Activated naive CD8-positive, alpha-beta T cell treated with anti-CD3 and anti-CD28 coated beads, Interleukin-2, amount 50 U/mL, for 24 hours (primary cell): Measurements from ENCODE around the gene ACTR1A.
A peak's percentile ranks its signal among the peaks of the same experiment; 100 is the strongest.

Source experiments
- ATAC-seq: fragments of 150-1000 bp; cut with Tn5 transposase; one replicate; pipeline ENCODE4 v1.10.0; 2021
- DNase-seq: peaks from one replicate; pipeline ENCODE4 v3.0.0; 2021
- H3K27ac Mint-ChIP-seq: one replicate; pipeline ENCODE4 v1.8.0; 2021; ENCODE audit warnings: mild to moderate bottlenecking, mixed read lengths
- H3K27me3 Mint-ChIP-seq: one replicate; pipeline ENCODE4 v1.8.0; 2021; ENCODE audit warnings: mixed read lengths
- H3K36me3 Mint-ChIP-seq: one replicate; pipeline ENCODE4 v1.8.0; 2021; ENCODE audit warnings: low read depth, mixed read lengths
- H3K4me1 Mint-ChIP-seq: one replicate; pipeline ENCODE4 v1.8.0; 2021; ENCODE audit warnings: mixed read lengths
- H3K4me3 Mint-ChIP-seq: one replicate; pipeline ENCODE4 v1.8.0; 2021; ENCODE audit warnings: mild to moderate bottlenecking, moderate library complexity, mixed read lengths
- H3K9me3 Mint-ChIP-seq: one replicate; pipeline ENCODE4 v1.8.0; 2021; ENCODE audit warnings: mixed read lengths

Gene ACTR1A

GRCh38 chr10:102527546-102527945 is 25.0 kb upstream of the ACTR1A start:
- ATAC-seq (no peak), DNase-seq (no peak)
- peaks cover 3% of the 10 kb centered on the region for H3K36me3 Mint-ChIP-seq

DNA sequence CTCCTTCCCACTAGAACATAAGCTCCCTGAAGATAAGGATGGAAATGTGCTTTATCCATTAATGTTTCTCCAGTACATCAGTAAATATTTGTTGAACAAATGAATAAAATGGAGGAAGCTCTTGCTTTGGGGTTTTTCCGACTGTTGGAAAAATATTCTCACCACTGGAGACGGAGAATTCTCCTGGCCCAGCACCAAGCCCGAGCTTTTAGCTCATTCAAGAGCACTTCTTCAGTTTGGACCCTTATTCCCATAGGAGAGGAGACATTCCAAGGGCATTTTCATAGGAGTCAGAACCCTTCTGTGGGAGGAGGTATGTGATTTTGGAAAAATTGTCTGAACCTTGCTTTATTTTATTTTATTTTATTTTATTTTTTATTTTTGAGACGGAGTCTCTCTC is 22.2 kb upstream of the ACTR1A start:
- no peak for ATAC-seq
- H3K27ac Mint-ChIP-seq = no peak overlapping the region

More at GRCh38 chr10:102527546-102527945, 25.0 kb upstream of the ACTR1A start:
- peaks cover 2% of the 10 kb centered on the region for H3K4me1 Mint-ChIP-seq
- no peak overlapping the region for H3K4me3 Mint-ChIP-seq
- no peak overlapping the region for H3K27ac Mint-ChIP-seq
- no peaks in the 10 kb centered on the region for H3K9me3 Mint-ChIP-seq
- no peaks in the 10 kb centered on the region for H3K27me3 Mint-ChIP-seq

GRCh38 chr10:102523250-102524029 is 20.9 kb upstream of the ACTR1A start:
- Mint-ChIP-seq H3K27me3 (no peaks in the 10 kb centered on the region), H3K4me3 (no peak overlapping the region), H3K4me1 (peaks cover 2% of the 10 kb centered on the region), H3K9me3 (no peaks in the 10 kb centered on the region), H3K36me3 (peaks cover 5% of the 10 kb centered on the region), H3K27ac (no peak overlapping the region)
- ATAC-seq (no peak), DNase-seq (no peak)

More for the DNA sequence above, 22.2 kb upstream of the ACTR1A start:
- no peak for DNase-seq
- H3K4me1 Mint-ChIP-seq = peaks cover 2% of the 10 kb centered on the region
- H3K27me3 Mint-ChIP-seq = no peaks in the 10 kb centered on the region
- no peaks in the 10 kb centered on the region for H3K9me3 Mint-ChIP-seq
- H3K4me3 Mint-ChIP-seq = no peak overlapping the region
- peaks cover 5% of the 10 kb centered on the region for H3K36me3 Mint-ChIP-seq

DNA sequence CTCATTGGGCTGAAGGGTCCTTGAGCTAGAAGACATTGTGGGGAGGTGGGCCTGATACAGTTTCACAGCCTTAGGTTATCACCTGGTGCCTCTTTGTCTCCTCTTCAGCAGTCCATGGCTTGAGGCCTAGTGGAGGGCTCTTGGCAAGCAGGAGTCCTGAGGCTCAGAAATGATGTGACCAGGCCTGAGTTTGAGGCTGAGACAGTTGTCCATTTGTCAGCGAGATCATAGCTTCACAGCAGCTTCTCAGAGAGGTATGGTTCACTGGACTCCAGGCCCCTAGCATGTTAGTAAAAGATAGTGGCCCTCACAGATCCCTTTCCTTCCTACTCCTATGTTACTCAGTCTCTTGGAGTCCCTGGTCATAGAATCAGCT is 20.4 kb upstream of the ACTR1A start:
- no peaks in the 10 kb centered on the region for H3K9me3 Mint-ChIP-seq
- ATAC-seq (no peak), DNase-seq (no peak)
- H3K36me3 Mint-ChIP-seq = peaks cover 5% of the 10 kb centered on the region
- H3K4me1 Mint-ChIP-seq = peaks cover 2% of the 10 kb centered on the region
- H3K4me3 Mint-ChIP-seq = no peak overlapping the region
- no peak overlapping the region for H3K27ac Mint-ChIP-seq
- H3K27me3 Mint-ChIP-seq = no peaks in the 10 kb centered on the region

- H3K36me3 Mint-ChIP-seq = peaks cover 4% of the 10 kb centered on the region
- H3K27me3 Mint-ChIP-seq = no peaks in the 10 kb centered on the region
Measured at GRCh38 chr10:102519246-102519825, 16.8 kb upstream of the ACTR1A start.

DNA sequence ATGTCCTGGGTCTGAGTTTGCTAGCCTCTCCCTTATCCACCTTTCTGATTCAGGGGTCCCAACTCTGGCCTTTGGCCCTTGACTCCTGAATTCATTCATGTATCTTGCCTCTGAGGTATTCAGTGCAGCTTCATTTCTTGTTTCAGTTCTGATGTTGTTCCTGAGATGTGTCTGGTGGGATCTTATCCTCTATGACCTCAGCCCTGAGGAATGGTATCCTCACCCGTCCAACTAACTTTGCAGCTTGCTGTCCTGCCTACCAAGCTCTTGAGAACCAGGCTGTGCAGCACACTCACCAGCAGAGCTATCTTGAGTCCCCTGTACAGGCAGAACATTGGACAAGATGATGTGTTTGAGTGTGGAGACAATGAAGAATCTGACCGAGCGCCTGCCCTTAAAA is 15.0 kb upstream of the ACTR1A start:
- no peak for ATAC-seq
- Mint-ChIP-seq H3K9me3 (no peaks in the 10 kb centered on the region), H3K27ac (no peak overlapping the region), H3K27me3 (no peaks in the 10 kb centered on the region), H3K4me1 (no peaks in the 10 kb centered on the region), H3K4me3 (no peak overlapping the region), H3K36me3 (peaks cover 4% of the 10 kb centered on the region)
- no peak for DNase-seq

More at GRCh38 chr10:102519246-102519825, 16.8 kb upstream of the ACTR1A start:
- Mint-ChIP-seq H3K27ac (no peak overlapping the region), H3K4me1 (peaks cover 2% of the 10 kb centered on the region), H3K4me3 (no peak overlapping the region), H3K9me3 (no peaks in the 10 kb centered on the region)
- no peak for ATAC-seq
- no peak for DNase-seq

DNA sequence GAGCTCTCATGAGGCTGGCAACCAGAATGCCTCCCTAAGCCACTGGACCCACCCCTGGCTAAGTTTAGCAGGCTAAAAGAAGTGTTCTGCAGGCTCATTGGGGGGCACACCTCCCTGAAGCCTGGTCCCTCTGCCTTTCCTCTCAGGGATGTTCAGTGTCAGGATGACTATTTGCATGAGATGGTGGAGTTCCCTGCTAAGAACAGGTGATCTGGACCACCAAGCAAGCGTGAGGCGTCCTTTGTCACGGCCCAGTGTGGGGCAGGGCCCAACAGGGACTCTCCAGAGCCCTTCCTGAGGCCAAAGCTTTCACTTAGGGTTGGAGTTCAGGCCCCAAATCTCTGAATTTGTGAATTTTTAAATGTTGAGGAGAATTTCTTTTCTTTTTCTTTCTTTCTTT is 13.2 kb upstream of the ACTR1A start:
- no peak overlapping the region for H3K4me3 Mint-ChIP-seq
- DNase-seq (no peak), ATAC-seq (no peak)
- H3K4me1 Mint-ChIP-seq = peaks cover 8% of the 10 kb centered on the region
- H3K9me3 Mint-ChIP-seq = no peaks in the 10 kb centered on the region
- no peaks in the 10 kb centered on the region for H3K27me3 Mint-ChIP-seq
- no peak overlapping the region for H3K27ac Mint-ChIP-seq
- H3K36me3 Mint-ChIP-seq = peaks cover 8% of the 10 kb centered on the region

DNA sequence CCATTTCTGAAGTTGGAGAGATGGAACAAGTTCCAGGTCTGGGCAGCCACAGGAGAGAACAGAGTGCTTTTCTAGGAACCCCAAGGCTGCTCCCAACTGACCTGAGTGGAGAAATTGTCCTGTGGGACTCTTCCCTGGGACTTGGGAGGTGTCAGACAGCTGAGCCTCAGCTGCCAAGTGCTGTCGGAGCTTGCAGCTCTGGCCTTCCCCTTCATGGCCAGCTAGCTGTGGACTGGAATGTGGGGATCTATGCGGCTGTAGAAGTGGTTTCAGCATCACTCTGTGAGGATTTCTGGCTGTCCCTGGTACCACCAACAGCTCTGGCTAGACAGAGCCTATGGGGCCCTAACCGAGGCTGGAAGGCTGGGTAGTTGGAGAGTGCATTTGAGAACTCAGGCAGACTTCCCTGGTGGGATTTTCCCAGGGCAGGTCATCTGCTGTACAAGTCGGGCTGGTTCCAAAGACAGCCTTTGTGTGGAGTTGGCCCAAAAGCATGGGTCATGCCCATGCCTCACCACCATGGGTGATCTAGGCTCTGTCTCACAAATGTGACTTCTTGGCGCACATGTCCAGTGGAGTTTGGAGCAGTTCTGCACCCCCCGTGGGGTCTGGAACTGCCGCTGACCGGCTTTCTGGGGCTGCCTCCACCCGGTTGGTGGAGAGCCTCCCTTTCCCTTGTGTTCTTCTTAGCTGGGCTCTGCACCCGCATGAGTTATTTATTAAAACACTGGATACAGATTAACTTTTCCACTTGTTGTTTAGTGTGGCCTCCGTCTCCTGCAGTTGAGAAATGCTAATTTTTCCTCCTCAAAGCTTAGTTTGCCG is 12.2 kb upstream of the ACTR1A start:
- ATAC-seq = no peak
- H3K27ac Mint-ChIP-seq = no peak overlapping the region

DNA sequence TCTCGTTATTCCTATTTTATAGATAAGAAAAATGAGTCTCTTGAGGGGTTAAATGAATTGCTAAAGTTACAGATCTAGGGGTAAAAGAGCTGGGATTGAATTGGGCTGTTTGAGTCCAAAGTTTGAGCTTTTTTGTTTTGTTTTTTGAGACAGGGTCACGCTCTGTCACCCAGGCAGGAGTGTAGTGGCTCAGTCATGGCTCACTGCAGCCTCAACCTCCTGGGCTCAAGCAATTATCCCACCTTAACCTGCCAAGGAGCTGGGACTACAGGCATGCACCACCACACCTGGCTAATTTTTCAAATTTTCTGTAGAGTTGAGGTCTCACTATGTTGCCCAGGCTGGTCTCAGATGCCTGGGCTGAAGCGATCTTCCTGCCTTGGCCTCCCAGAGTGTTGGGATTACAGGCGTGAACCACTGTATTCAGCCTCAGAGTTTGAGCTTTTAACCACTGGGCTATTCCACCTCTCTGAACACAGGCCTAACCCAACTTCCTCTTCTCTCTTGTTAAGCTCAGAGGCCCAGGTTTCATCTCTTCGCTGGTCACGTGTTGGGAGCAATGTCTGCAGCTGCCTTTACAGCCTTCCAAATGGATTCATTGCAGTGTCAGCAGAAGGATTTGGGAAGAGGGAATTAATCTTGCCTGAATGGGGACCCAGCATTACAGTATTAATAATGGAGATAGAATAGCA is 9.2 kb upstream of the ACTR1A start:
- no peak for ATAC-seq
- peaks cover 10% of the 10 kb centered on the region for H3K4me1 Mint-ChIP-seq
- DNase-seq = no peak

More for the DNA sequence above, 12.2 kb upstream of the ACTR1A start:
- Mint-ChIP-seq H3K9me3 (no peaks in the 10 kb centered on the region), H3K4me3 (no peak overlapping the region), H3K36me3 (peaks cover 6% of the 10 kb centered on the region), H3K4me1 (peaks cover 8% of the 10 kb centered on the region), H3K27me3 (no peaks in the 10 kb centered on the region)
- DNase-seq = no peak

DNA sequence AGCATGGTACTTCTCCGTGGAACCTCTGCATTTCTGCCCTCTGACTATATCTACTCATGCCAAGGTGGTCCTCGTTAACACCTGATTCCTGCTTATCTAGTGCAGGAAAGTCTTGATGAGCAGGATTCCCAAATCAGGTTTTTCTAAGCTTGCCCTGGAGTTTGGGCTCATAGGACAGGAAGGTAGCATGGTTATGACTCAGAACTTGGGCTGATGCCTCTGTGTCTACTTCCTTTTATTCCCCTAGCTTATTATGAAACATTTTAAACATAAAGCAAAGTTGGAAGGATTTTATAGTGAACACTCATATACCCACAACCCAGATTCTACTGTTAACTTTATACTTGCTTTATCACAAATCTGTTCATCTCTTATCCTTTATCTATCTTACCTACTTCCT is 6.9 kb upstream of the ACTR1A start:
- DNase-seq (no peak), ATAC-seq (no peak)
- Mint-ChIP-seq H3K9me3 (no peaks in the 10 kb centered on the region), H3K27ac (no peak overlapping the region), H3K4me1 (peaks cover 22% of the 10 kb centered on the region), H3K36me3 (peaks cover 4% of the 10 kb centered on the region), H3K27me3 (no peaks in the 10 kb centered on the region), H3K4me3 (no peak overlapping the region)

More for the DNA sequence above, 9.2 kb upstream of the ACTR1A start:
- Mint-ChIP-seq H3K27me3 (no peaks in the 10 kb centered on the region), H3K4me3 (no peak overlapping the region), H3K36me3 (peaks cover 4% of the 10 kb centered on the region), H3K9me3 (no peaks in the 10 kb centered on the region), H3K27ac (peak overlapping the region; percentile 64)

GRCh38 chr10:102508506-102508905 is 6.0 kb upstream of the ACTR1A start:
- H3K4me1 Mint-ChIP-seq = peaks cover 22% of the 10 kb centered on the region
- H3K27ac Mint-ChIP-seq = no peak overlapping the region
- no peak for DNase-seq

DNA sequence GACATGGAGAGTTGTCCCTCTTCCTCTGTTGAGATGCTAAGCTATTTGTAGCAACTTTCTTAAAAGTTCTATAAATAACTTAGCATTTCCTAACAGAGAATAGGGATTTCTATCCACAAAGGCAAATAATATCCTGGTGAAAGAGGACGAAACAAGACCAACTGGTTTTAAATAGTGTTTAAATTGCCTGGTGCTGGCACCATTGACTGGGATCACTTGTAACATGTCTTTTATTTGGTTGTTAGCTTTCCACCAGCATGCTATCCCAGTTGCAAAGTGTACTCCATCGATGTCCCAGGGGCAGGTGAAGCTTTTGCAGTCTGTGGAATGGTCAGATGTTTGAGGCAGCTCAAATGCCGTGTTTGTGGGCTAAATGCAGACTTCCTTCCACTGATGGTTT is 5.0 kb upstream of the ACTR1A start:
- Mint-ChIP-seq H3K4me1 (peaks cover 22% of the 10 kb centered on the region), H3K36me3 (peaks cover 4% of the 10 kb centered on the region), H3K27ac (no peak overlapping the region), H3K9me3 (no peaks in the 10 kb centered on the region), H3K27me3 (no peaks in the 10 kb centered on the region), H3K4me3 (no peak overlapping the region)
- no peak for DNase-seq
- ATAC-seq = no peak

More at GRCh38 chr10:102508506-102508905, 6.0 kb upstream of the ACTR1A start:
- H3K36me3 Mint-ChIP-seq = peaks cover 4% of the 10 kb centered on the region
- no peak for ATAC-seq
- H3K9me3 Mint-ChIP-seq = no peaks in the 10 kb centered on the region
- H3K27me3 Mint-ChIP-seq = no peaks in the 10 kb centered on the region
- no peak overlapping the region for H3K4me3 Mint-ChIP-seq

GRCh38 chr10:102505462-102506115 is 3.1 kb upstream of the ACTR1A start:
- Mint-ChIP-seq H3K36me3 (no peaks in the 10 kb centered on the region), H3K9me3 (no peaks in the 10 kb centered on the region), H3K27ac (peak overlapping the region; percentile 15), H3K4me3 (no peak overlapping the region), H3K4me1 (peaks cover 14% of the 10 kb centered on the region), H3K27me3 (no peaks in the 10 kb centered on the region)
- DNase-seq (no peak), ATAC-seq (no peak)

- ATAC-seq (no peak), DNase-seq (no peak)
- no peaks in the 10 kb centered on the region for H3K27me3 Mint-ChIP-seq
- peaks cover 15% of the 10 kb centered on the region for H3K4me1 Mint-ChIP-seq
- H3K27ac Mint-ChIP-seq = peak overlapping the region; percentile 60
- H3K36me3 Mint-ChIP-seq = no peaks in the 10 kb centered on the region
- no peak overlapping the region for H3K4me3 Mint-ChIP-seq
- no peaks in the 10 kb centered on the region for H3K9me3 Mint-ChIP-seq
Measured at GRCh38 chr10:102504976-102505300, 2.4 kb upstream of the ACTR1A start.
